RWPE1 (cell line): ENCODE data around the gene OLIG2.
A peak's percentile ranks its signal among the peaks of the same experiment; 100 is the strongest.

Experiments used
- CTCF ChIA-PET: fragments of 350-600 bp; sonication (Branson Sonifier 250); formaldehyde crosslinking; extraction: SDS; loops from one replicate; lab custom pipeline; 2021; lab: Yijun Ruan, JAX
- POLR2A ChIA-PET: fragments of 400-600 bp; formaldehyde crosslinking; extraction: SDS; loops from one replicate; lab custom pipeline; 2020; ENCODE audit warnings: antibody characterized with exemption; ENCODE audit not compliant: low non-redundant PET; lab: Yijun Ruan, JAX
- DNase-seq: peaks from one replicate; pipeline ENCODE4 v3.0.0; 2012; ENCODE audit warnings: low spot score
- H3K27ac ChIP-seq: fragments of 450-650 bp; 2 replicates; pipeline ENCODE4 v1.5.1; 2017
- CTCF ChIP-seq: fragments of 450-650 bp; conservative IDR thresholded peaks from 2 replicates; pipeline ENCODE4 v1.5.1; 2017; ENCODE audit warnings: low read depth, mild to moderate bottlenecking

The OLIG2 gene

GRCh38 chr21:33010931-33011330, 14.8 kb upstream of the OLIG2 start:
- DNase-seq = no peak
- no peak for TF ChIP-seq CTCF
- CTCF ChIA-PET = no interaction called here
- POLR2A ChIA-PET = no interaction called here
- no peak overlapping the region for H3K27ac ChIP-seq

- ChIA-PET POLR2A (no interaction called here), CTCF (no interaction called here)
- H3K27ac ChIP-seq = no peak overlapping the region
- DNase-seq = peak; percentile 91
- TF ChIP-seq CTCF = no peak
Measured at GRCh38 chr21:33011462-33011861, 14.3 kb upstream of the OLIG2 start.

GRCh38 chr21:33013626-33014025, 12.1 kb upstream of the OLIG2 start:
- ChIA-PET POLR2A (no interaction called here), CTCF (interaction anchor here (0.6 to 0.7 kb wide), 2 partner anchors 24 to 142 kb away, joined by 3 to 4 read pairs; no protein-coding TSS in a partner anchor)
- no peak for DNase-seq
- H3K27ac ChIP-seq = no peak overlapping the region
- no peak for TF ChIP-seq CTCF

GRCh38 chr21:33014331-33014730, 11.4 kb upstream of the OLIG2 start:
- no peak for DNase-seq
- ChIA-PET CTCF (no interaction called here), POLR2A (no interaction called here)
- no peak overlapping the region for H3K27ac ChIP-seq
- no peak for TF ChIP-seq CTCF

GRCh38 chr21:33015096-33015495, 10.6 kb upstream of the OLIG2 start:
- no peak overlapping the region for H3K27ac ChIP-seq
- ChIA-PET POLR2A (no interaction called here), CTCF (no interaction called here)
- DNase-seq = no peak
- no peak for TF ChIP-seq CTCF

- POLR2A ChIA-PET = no interaction called here
Measured at GRCh38 chr21:33015756-33016155, 10.0 kb upstream of the OLIG2 start.

More at GRCh38 chr21:33015756-33016155, 10.0 kb upstream of the OLIG2 start:
- DNase-seq = no peak
- no peak overlapping the region for H3K27ac ChIP-seq
- no peak for TF ChIP-seq CTCF
- CTCF ChIA-PET = no interaction called here
